Measurements from ENCODE around the gene TRAF6.

The TRAF6 gene

GRCh38 chr11:36456156-36456555, 53.9 kb downstream of the TRAF6 start:
- peak; percentile 81 for DNase-seq

GRCh38 chr11:36455658-36456111, 54.4 kb downstream of the TRAF6 start:
- peak; percentile 100 for DNase-seq

GRCh38 chr11:36454941-36455631, 55.0 kb downstream of the TRAF6 start:
- peak; percentile 81 for DNase-seq

- DNase-seq = no peak
These were observed 55.5 kb downstream of the TRAF6 start for GRCh38 chr11:36454551-36454940.

DNA sequence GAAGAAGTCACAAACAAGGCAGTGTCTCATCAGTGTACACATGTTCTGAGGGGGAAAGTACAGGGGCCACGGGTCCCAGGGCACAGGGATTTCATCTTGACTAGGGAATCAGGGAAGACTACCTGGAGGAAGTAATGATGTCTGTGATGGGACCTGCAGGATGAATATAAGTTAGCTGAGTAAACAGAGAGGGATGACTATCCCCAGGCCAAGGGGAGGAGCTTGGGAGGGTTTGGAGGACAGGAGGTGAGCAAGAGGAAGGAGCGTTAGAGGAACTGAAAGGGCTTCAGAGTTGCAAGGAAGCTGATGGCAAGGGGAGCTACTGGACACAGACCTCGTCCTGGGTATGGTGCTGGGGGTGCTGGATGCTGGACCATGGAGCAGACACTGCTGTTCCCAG, 56.4 kb downstream of the TRAF6 start:
- peak; percentile 61 for DNase-seq

DNA sequence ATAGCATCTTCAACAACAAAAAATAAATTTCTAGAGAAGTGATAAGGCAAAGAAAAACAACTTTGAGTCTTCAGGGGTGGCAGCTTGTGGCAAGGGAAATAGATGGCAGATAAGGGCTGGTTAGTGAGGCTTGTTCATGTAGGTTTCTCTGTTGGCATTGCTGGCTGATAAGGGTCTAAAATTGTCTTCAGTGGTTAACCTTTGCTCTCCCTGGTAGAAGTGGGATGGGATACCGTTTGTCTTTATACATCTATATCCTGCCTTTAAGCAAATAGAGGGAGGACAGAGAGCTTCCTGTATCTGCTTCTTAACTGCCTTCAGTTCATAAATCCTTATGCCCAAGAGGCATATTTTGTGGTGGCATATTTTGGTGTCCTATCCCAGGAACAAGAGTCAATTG, 57.1 kb downstream of the TRAF6 start:
- DNase-seq = peak; percentile 26

GRCh38 chr11:36452236-36452940, 57.7 kb downstream of the TRAF6 start:
- peak; percentile 71 for DNase-seq

- no peak for DNase-seq
These were observed 58.4 kb downstream of the TRAF6 start for GRCh38 chr11:36451681-36452080.

DNA sequence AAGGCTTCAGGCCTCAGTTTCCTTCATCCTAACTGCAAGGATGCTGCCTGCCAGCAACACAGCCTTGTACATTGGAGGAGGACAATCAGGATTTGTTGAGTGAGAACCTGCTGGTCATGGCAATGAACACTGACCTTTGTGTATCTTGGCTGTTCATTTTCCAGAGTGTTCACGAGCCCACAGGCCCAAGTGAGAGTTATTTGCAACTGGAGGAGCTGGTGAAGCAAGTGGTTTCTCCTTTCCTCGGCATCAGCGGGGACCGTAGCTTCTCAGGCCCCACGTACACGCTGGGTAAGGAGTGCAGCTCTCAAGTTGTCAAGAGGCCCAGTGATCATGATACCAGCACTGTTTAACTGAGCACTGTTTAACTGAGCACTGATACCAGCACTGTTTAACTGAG, 59.0 kb downstream of the TRAF6 start:
- no peak for DNase-seq

- DNase-seq = no peak
These were observed 59.9 kb downstream of the TRAF6 start for GRCh38 chr11:36450110-36450572.

DNA sequence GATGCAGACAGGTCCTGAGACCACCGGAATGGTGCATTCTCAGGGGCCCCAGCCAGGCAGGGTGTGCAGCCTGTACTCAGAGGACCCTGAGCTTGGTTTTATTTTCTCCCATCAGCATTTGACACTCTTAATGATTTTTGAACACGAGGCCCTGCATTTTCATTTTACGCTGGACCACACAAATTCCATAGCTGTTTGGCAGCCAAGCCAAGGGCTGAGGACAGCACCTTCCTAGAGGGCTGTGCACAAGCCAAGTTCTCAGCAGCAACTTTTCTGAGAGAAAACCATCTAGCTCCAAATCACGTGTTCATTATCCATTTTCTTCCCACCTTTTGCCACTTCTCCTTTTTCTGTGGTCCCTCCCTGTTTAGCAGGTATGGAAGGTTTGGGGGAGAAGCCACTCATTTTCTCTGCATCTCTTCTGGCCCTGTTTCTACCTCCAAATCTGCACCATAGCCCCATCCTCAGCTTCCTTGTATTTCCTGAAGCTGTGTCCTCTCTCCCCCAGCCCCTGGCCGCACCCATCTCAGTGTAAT, 60.4 kb downstream of the TRAF6 start:
- DNase-seq = no peak

DNA sequence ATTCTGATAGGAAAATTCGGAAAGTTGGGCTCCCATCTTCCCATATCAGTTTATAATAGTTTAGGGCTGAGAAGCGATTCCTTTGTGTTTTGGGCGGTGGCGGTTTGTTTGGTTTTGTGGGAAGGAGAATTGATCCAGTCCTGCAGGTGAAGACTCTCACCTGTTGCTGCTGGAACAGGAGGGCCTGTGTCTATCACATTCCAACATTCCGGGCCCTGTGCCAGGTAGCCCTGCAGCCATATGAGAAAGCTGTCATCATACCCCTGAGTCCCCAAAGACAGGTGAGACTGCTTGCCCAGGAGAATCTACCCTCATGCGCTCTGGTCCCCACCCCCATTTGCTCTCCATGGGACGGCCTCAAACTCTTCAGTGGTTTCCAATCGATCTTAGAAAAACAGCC, 62.1 kb downstream of the TRAF6 start:
- DNase-seq = no peak

DNA sequence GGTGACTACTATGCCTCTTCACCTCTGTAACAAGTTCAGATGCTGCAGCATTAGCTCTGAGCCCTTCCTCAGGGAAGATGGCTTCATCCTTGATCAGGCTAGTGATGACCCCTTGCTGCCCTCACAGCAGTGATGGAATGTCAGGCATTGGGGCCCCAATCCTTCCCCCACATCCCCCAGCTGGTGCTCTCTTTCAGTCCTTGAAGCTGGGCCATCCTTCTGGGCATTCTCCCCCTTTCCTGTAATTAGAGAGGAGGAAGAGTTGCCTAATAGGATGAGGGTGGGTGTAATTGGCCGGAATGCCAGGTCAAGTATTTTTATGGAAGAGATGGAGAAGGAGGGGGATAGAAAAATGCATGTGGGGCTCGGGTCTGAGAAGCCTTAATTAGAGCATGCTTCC, 62.6 kb downstream of the TRAF6 start:
- DNase-seq = no peak

GRCh38 chr11:36446135-36446534, 63.9 kb downstream of the TRAF6 start:
- DNase-seq = no peak

- no peak for DNase-seq
These were observed 66.4 kb downstream of the TRAF6 start for GRCh38 chr11:36443661-36444060.

GRCh38 chr11:36441610-36442208, 68.4 kb downstream of the TRAF6 start:
- no peak for DNase-seq

GRCh38 chr11:36438126-36438525, 71.9 kb downstream of the TRAF6 start:
- no peak for DNase-seq

DNA sequence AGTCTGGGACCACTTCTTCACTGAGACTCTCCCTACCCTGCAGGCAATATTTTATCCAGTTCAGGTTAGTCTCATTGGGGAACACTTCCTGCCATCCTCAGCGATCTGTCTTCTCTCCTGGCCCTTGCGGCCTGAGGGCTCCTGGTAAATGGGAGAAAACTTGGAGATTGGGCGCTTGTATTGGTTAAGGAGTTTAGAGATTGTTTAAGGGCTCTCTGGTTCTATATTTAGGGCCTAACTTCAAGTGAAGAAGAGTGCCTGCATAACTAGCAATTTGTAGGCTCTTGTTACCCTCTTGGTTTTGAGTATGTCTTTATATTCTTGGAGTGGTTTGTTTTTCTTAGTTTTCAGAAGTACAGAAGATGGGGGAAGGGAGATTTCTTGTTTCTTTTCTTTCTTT, 72.7 kb downstream of the TRAF6 start:
- DNase-seq = no peak
